Pancreas (tissue), 10 donors: Measurements from ENCODE around the gene KCNH4. TPM values are rescaled to one million over a fixed set of nuclear protein-coding genes. Genes with fewer than 3 reads are reported as not detected.
A peak's percentile ranks its signal among the peaks of the same experiment; 100 is the strongest.
"Not testable (repeated sequence)": the region's sequence is repeated elsewhere in the genome, so short reads cannot be mapped to it uniquely, and the experiment has no call there.

Source experiments
- ATAC-seq, 4 donors: fragments of 200-7000 bp; cut with Tn5 transposase; one replicate each; pipeline versions ENCODE4 v1.8.0 to v1.9.1; 2020; ENCODE audit warnings: mild to moderate bottlenecking in 4 of 4, moderate library complexity in 4 of 4
- DNase-seq, 6 donors: peaks; one replicate each; pipeline ENCODE4 v3.0.0-alpha.2; 2020
- FAIRE-seq: peaks from 2 replicates; lab custom pipeline; 2012; peaks lifted over from hg19 to GRCh38; lab: Jason Lieb, UNC
- H3K27ac ChIP-seq, 4 donors: fragments of 200-600 bp; sonication (generic); 1 replicate in 3 of 4; 2 replicates in 1 of 4; pipeline versions ENCODE4 v1.5.0 to v1.8.0; 2020
- H3K27me3 ChIP-seq, 4 donors: fragments of 200-600 bp; one replicate each; pipeline ENCODE4 v1.8.0; 2021
- H3K36me3 ChIP-seq, 3 donors: fragments of 200-600 bp; sonication (generic) in 1 of 3; one replicate each; pipeline versions ENCODE4 v1.5.0 to v1.8.0; 2020 to 2021
- H3K4me1 ChIP-seq, 3 donors: fragments of 200-600 bp; one replicate each; pipeline ENCODE4 v1.8.0; 2021
- H3K4me3 ChIP-seq, 4 donors: fragments of 200-600 bp; sonication (generic) in 2 of 4; one replicate each; pipeline versions ENCODE4 v1.5.0 to v1.8.0; 2020 to 2021
- H3K9me3 ChIP-seq, 4 donors: fragments of 200-600 bp; one replicate each; pipeline ENCODE4 v1.8.0; 2021
- CTCF ChIP-seq, 4 donors: fragments of 200-600 bp; sonication (generic) in 3 of 4; IDR thresholded peaks; one replicate each; pipeline versions ENCODE4 v1.5.0 to v1.8.0; 2021; ENCODE audit warnings: antibody characterized with exemption in 4 of 4
- WGBS, 2 donors: extraction: QIAGEN DNeasy Blood & Tissue Kit; methylation state at CpG; one replicate each; pipeline ENCODE4 v1.1.7; 2013; 5-methylcytosine and 5-hydroxymethylcytosine counted together
- intact Hi-C, 3 donors: fragments of 100-400 bp; cut with DNase I; formaldehyde crosslinking; loops; one replicate each; pipeline versions ENCODE4 v1.11.1 to v1.14.2; 2022
- polyA plus RNA-seq, 2 donors: library from polyadenylated mRNA; stranded (reverse); fragments of 200-250 nt; gene quantifications; one replicate each; pipeline ENCODE4 v1.2.3, GENCODE V29; 2013
- total RNA-seq, 6 donors: library from RNA; stranded (reverse); fragmentation: NEBNext Ultra II Directional in 4 of 6; extraction: Animal tissue kit (Norgen Biotek cat#: 25700) in 4 of 6; gene quantifications; one replicate each; pipeline versions ENCODE4 v1.2.1 to v1.2.4, GENCODE V29; 2021 to 2023
- donor health status: healthy with polysubstance abuse.
- donor health status: DM: no; HTN: no; CAD: no; lungs with moderate emphysema.
- donor health status: DM: no; HTN: no; CAD: no.
- donor health status: control.
- donor health status: control.
- donor health status: Bipolar disorder and iron deficiency.
- donor health status: DM: yes; HTN: yes; CAD: no.
- donor health status: DM: no; HTN: no; CAD: no.
- donor health status: DM: no; HTN: no; CAD: no.
- donor health status: DM: yes; HTN: yes; CAD: no.

KCNH4 gene
- total and polyA plus RNA-seq, 8 donors: 0.03 to 0.14 (median 0.08) TPM; not detected in 1

GRCh38 chr17:42141382-42141781 lies 39.6 kb downstream of the KCNH4 start:
- H3K4me3 ChIP-seq: no peak overlapping the region
- H3K9me3 ChIP-seq: no peaks in the 10 kb centered on the region
- intact Hi-C loops: no loop called here
- DNase-seq: no peak
- H3K27ac ChIP-seq: no peak overlapping the region
- whole genome bisulfite sequencing, 2 donors: 84 to 88% methylated on average over 8 of the region's 8 CpGs
- no peak for TF ChIP-seq CTCF (IDR thresholded peaks at IDR 0.05)
- ATAC-seq: peak in 1 of 4 donors; percentile 34
- no peak for FAIRE-seq
- no peaks in the 10 kb centered on the region for H3K27me3 ChIP-seq
- H3K36me3 ChIP-seq: no peaks in the 10 kb centered on the region
- peaks cover 20 to 29% (median 24%) of the 10 kb centered on the region in 3 donors for H3K4me1 ChIP-seq

GRCh38 chr17:42140690-42141089 lies 40.3 kb downstream of the KCNH4 start:
- intact Hi-C loops, H3K36me3 ChIP-seq, H3K4me3 ChIP-seq, H3K9me3 ChIP-seq, H3K27me3 ChIP-seq, DNase-seq, FAIRE-seq, ATAC-seq, H3K27ac ChIP-seq: not testable (repeated sequence)
- WGBS, 2 donors: 98% methylated on average over 7 of the region's 7 CpGs
- H3K4me1 ChIP-seq: peaks cover 20 to 30% (median 29%) of the 10 kb centered on the region in 3 donors

- Histone ChIP-seq H3K27ac (peak overlapping the region in 2 of 4 donors; percentile 4 to 33), H3K9me3 (no peaks in the 10 kb centered on the region), H3K36me3 (no peaks in the 10 kb centered on the region), H3K27me3 (no peaks in the 10 kb centered on the region), H3K4me1 (peaks cover 36 to 46% (median 46%) of the 10 kb centered on the region in 3 donors), H3K4me3 (no peak overlapping the region)
- no peak for ATAC-seq
- DNase-seq: no peak
- FAIRE-seq: no peak
- intact Hi-C loops: no loop called here
- TF ChIP-seq CTCF (IDR thresholded peaks at IDR 0.05): no peak
- WGBS, 2 donors: 36 to 50% methylated on average over 7 of the region's 7 CpGs
Measured at GRCh38 chr17:42138749-42139492, 42.0 kb downstream of the KCNH4 start.

GRCh38 chr17:42136654-42137051 lies 44.3 kb downstream of the KCNH4 start:
- no peaks in the 10 kb centered on the region for H3K9me3 ChIP-seq
- 19 to 30% methylated on average over 3 of the region's 3 CpGs for WGBS, 2 donors
- H3K36me3 ChIP-seq: no peaks in the 10 kb centered on the region
- DNase-seq: no peak
- FAIRE-seq: no peak
- peak overlapping the region in 3 of 4 donors; percentile 11 to 36 (median 31) for H3K4me3 ChIP-seq
- ATAC-seq: no peak
- H3K27ac ChIP-seq: peak overlapping the region; percentile 65 to 97 (median 92)
- no peak for TF ChIP-seq CTCF (IDR thresholded peaks at IDR 0.05)
- intact Hi-C loops: no loop called here
- no peaks in the 10 kb centered on the region for H3K27me3 ChIP-seq
- peaks cover 45 to 64% (median 51%) of the 10 kb centered on the region in 3 donors for H3K4me1 ChIP-seq

- Histone ChIP-seq H3K27ac (peak overlapping the region; percentile 78 to 97 (median 92)), H3K9me3 (no peaks in the 10 kb centered on the region), H3K4me3 (peak overlapping the region in 3 of 4 donors; percentile 11 to 36 (median 31)), H3K4me1 (peaks cover 45 to 66% (median 51%) of the 10 kb centered on the region in 3 donors), H3K27me3 (no peaks in the 10 kb centered on the region), H3K36me3 (no peaks in the 10 kb centered on the region)
- no peak for TF ChIP-seq CTCF (IDR thresholded peaks at IDR 0.05)
- FAIRE-seq: peak; percentile 34
- intact Hi-C loops: no loop called here
- peak; percentile 82 to 93 (median 92) for DNase-seq
- ATAC-seq: peak; percentile 83 to 91 (median 88)
- 5 to 6% methylated on average over 15 of the region's 15 CpGs for WGBS, 2 donors
Measured at GRCh38 chr17:42135664-42136653, 45.0 kb downstream of the KCNH4 start.
